ENCODE data around the gene OCA2.

OCA2 gene

GRCh38 chr15:28118531-28118930 is 19.4 kb upstream of the OCA2 start:
- H3K27ac ChIP-seq (ENCODE audit: low read depth, low read length), result no peak overlapping the region
- no peaks in the 10 kb centered on the region for H3K9me3 ChIP-seq (ENCODE audit: control insufficient read depth, insufficient read depth, low read length)
- peaks cover 87% of the 10 kb centered on the region for H3K36me3 ChIP-seq (ENCODE audit: control insufficient read depth, insufficient read depth, low read length)
- H3K9ac ChIP-seq (ENCODE audit: low read depth, low read length), result no peak overlapping the region
- no peaks in the 10 kb centered on the region for H3K4me1 ChIP-seq (ENCODE audit: control insufficient read depth, insufficient read depth, low read length)
- H3K27me3 ChIP-seq (ENCODE audit: control insufficient read depth, insufficient read depth, low read length), result no peaks in the 10 kb centered on the region
- H3K4me3 ChIP-seq (ENCODE audit: low read depth, low read length), result no peak overlapping the region

DNA sequence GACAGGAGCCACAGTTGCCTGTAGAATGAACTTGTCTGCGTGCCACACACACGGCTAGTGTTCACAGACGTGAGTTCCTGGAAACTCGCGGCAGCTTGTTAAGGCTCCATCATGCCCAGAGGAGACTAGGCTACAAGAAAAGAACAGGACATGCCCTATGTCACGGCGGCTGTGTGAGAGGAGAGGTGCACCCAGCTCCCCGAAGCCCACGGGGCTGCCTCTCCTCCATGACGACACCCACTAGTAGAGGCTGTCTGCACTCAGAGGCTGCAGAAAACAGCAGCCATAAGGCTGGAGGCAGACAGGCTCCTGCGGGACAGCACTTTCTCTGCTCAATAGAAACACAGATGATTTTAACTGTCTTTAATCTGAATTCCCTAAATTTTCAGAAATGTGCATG is 19.0 kb upstream of the OCA2 start:
- peaks cover 87% of the 10 kb centered on the region for H3K36me3 ChIP-seq (ENCODE audit: control insufficient read depth, insufficient read depth, low read length)
- H3K9ac ChIP-seq (ENCODE audit: low read depth, low read length), result no peak overlapping the region
- H3K9me3 ChIP-seq (ENCODE audit: control insufficient read depth, insufficient read depth, low read length), result no peaks in the 10 kb centered on the region
- no peak overlapping the region for H3K4me3 ChIP-seq (ENCODE audit: low read depth, low read length)
- no peaks in the 10 kb centered on the region for H3K4me1 ChIP-seq (ENCODE audit: control insufficient read depth, insufficient read depth, low read length)
- no peak overlapping the region for H3K27ac ChIP-seq (ENCODE audit: low read depth, low read length)
- no peaks in the 10 kb centered on the region for H3K27me3 ChIP-seq (ENCODE audit: control insufficient read depth, insufficient read depth, low read length)

- no peak overlapping the region for H3K9ac ChIP-seq (ENCODE audit: low read depth, low read length)
- no peaks in the 10 kb centered on the region for H3K4me1 ChIP-seq (ENCODE audit: control insufficient read depth, insufficient read depth, low read length)
- H3K27me3 ChIP-seq (ENCODE audit: control insufficient read depth, insufficient read depth, low read length), result no peaks in the 10 kb centered on the region
- peaks cover 87% of the 10 kb centered on the region for H3K36me3 ChIP-seq (ENCODE audit: control insufficient read depth, insufficient read depth, low read length)
- no peak overlapping the region for H3K4me3 ChIP-seq (ENCODE audit: low read depth, low read length)
- no peak overlapping the region for H3K27ac ChIP-seq (ENCODE audit: low read depth, low read length)
- H3K9me3 ChIP-seq (ENCODE audit: control insufficient read depth, insufficient read depth, low read length), result no peaks in the 10 kb centered on the region
These were observed 18.4 kb upstream of the OCA2 start for GRCh38 chr15:28117432-28117990.

DNA sequence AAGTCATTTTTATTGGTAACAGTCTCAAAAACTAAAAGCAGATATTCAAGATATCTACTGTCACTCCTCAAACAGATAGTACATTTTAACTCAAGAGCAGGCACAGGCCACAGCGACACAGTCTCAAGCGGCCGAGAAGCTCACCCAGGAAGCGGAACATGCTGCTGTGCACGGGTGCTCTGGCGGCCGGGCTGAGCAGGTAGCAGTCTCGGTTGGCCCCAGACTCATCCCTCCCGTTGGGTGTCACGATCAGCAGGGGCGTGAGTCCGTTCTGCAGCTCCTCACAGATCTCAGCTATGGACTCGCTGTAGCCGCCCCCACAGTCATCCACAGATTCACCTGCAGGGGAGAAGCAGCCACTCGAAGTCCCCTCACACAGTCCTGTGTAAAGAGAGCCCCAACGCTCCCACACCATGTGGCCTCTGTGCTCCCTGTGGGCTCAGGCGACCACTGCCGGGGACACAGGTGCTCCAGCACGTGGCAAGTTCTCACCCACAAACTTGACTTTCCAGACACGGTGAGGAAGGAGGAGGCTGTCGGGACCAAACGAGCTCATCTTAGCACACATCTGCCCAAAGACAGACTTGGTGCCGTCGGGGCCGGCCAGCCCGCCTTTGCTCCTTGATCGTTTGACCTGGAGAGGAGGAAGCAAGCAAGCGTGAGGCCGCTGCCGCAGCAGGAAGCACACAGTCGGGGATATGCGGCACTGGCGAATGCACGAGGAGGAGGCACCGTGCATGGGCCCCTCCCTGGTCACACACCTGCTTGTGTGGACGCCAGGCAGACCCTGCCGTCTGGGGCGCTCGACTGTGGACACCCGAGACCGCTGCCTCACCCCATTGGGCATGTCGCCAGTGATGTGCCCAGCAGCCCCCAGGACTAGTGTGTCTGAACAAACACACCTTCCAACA is 17.7 kb upstream of the OCA2 start:
- Histone ChIP-seq H3K36me3 (ENCODE audit: control insufficient read depth, insufficient read depth, low read length) (peaks cover 90% of the 10 kb centered on the region), H3K27me3 (ENCODE audit: control insufficient read depth, insufficient read depth, low read length) (no peaks in the 10 kb centered on the region), H3K9ac (ENCODE audit: low read depth, low read length) (no peak overlapping the region), H3K4me1 (ENCODE audit: control insufficient read depth, insufficient read depth, low read length) (no peaks in the 10 kb centered on the region), H3K4me3 (ENCODE audit: low read depth, low read length) (no peak overlapping the region), H3K27ac (ENCODE audit: low read depth, low read length) (no peak overlapping the region), H3K9me3 (ENCODE audit: control insufficient read depth, insufficient read depth, low read length) (no peaks in the 10 kb centered on the region)

- Histone ChIP-seq H3K4me1 (ENCODE audit: control insufficient read depth, insufficient read depth, low read length) (no peaks in the 10 kb centered on the region), H3K27me3 (ENCODE audit: control insufficient read depth, insufficient read depth, low read length) (no peaks in the 10 kb centered on the region), H3K9ac (ENCODE audit: low read depth, low read length) (no peak overlapping the region), H3K27ac (ENCODE audit: low read depth, low read length) (no peak overlapping the region), H3K36me3 (ENCODE audit: control insufficient read depth, insufficient read depth, low read length) (peaks cover 91% of the 10 kb centered on the region), H3K4me3 (ENCODE audit: low read depth, low read length) (no peak overlapping the region), H3K9me3 (ENCODE audit: control insufficient read depth, insufficient read depth, low read length) (no peaks in the 10 kb centered on the region)
These were observed 16.8 kb upstream of the OCA2 start for GRCh38 chr15:28115871-28116270.

- no peak overlapping the region for H3K27ac ChIP-seq (ENCODE audit: low read depth, low read length)
- H3K4me3 ChIP-seq (ENCODE audit: low read depth, low read length), result no peak overlapping the region
- no peaks in the 10 kb centered on the region for H3K4me1 ChIP-seq (ENCODE audit: control insufficient read depth, insufficient read depth, low read length)
- no peak overlapping the region for H3K9ac ChIP-seq (ENCODE audit: low read depth, low read length)
- H3K9me3 ChIP-seq (ENCODE audit: control insufficient read depth, insufficient read depth, low read length), result no peaks in the 10 kb centered on the region
- H3K36me3 ChIP-seq (ENCODE audit: control insufficient read depth, insufficient read depth, low read length), result peaks cover 82% of the 10 kb centered on the region
- no peaks in the 10 kb centered on the region for H3K27me3 ChIP-seq (ENCODE audit: control insufficient read depth, insufficient read depth, low read length)
These were observed 15.9 kb upstream of the OCA2 start for GRCh38 chr15:28114721-28115622.

DNA sequence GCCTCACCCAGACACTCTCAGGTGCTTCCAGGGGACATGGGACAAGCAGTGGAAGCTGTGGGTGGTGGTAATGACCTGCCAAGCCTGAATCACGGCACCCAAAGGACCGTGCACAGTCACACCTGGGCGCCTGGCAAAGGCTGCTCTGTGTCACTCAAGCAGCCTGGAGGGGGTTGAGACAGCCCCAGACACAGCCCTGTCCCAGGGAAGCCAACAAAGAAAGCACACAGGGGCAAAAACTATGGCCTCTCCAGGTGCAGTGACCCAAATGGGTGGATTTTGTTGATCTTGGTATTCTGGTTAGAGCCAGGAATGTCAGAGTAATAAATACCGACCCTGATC is 15.0 kb upstream of the OCA2 start:
- Histone ChIP-seq H3K27ac (ENCODE audit: low read depth, low read length) (no peak overlapping the region), H3K36me3 (ENCODE audit: control insufficient read depth, insufficient read depth, low read length) (peaks cover 77% of the 10 kb centered on the region), H3K9me3 (ENCODE audit: control insufficient read depth, insufficient read depth, low read length) (no peaks in the 10 kb centered on the region), H3K4me1 (ENCODE audit: control insufficient read depth, insufficient read depth, low read length) (no peaks in the 10 kb centered on the region), H3K27me3 (ENCODE audit: control insufficient read depth, insufficient read depth, low read length) (no peaks in the 10 kb centered on the region), H3K4me3 (ENCODE audit: low read depth, low read length) (no peak overlapping the region), H3K9ac (ENCODE audit: low read depth, low read length) (no peak overlapping the region)

- H3K4me1 ChIP-seq (ENCODE audit: control insufficient read depth, insufficient read depth, low read length), result no peaks in the 10 kb centered on the region
- no peak overlapping the region for H3K27ac ChIP-seq (ENCODE audit: low read depth, low read length)
- H3K9ac ChIP-seq (ENCODE audit: low read depth, low read length), result no peak overlapping the region
- H3K4me3 ChIP-seq (ENCODE audit: low read depth, low read length), result no peak overlapping the region
- peaks cover 75% of the 10 kb centered on the region for H3K36me3 ChIP-seq (ENCODE audit: control insufficient read depth, insufficient read depth, low read length)
- no peaks in the 10 kb centered on the region for H3K9me3 ChIP-seq (ENCODE audit: control insufficient read depth, insufficient read depth, low read length)
- H3K27me3 ChIP-seq (ENCODE audit: control insufficient read depth, insufficient read depth, low read length), result no peaks in the 10 kb centered on the region
These were observed 14.4 kb upstream of the OCA2 start for GRCh38 chr15:28113394-28114113.

- peaks cover 69% of the 10 kb centered on the region for H3K36me3 ChIP-seq (ENCODE audit: control insufficient read depth, insufficient read depth, low read length)
- no peak overlapping the region for H3K9ac ChIP-seq (ENCODE audit: low read depth, low read length)
- H3K27me3 ChIP-seq (ENCODE audit: control insufficient read depth, insufficient read depth, low read length), result peaks cover 3% of the 10 kb centered on the region
- no peak overlapping the region for H3K4me3 ChIP-seq (ENCODE audit: low read depth, low read length)
- no peaks in the 10 kb centered on the region for H3K9me3 ChIP-seq (ENCODE audit: control insufficient read depth, insufficient read depth, low read length)
- H3K4me1 ChIP-seq (ENCODE audit: control insufficient read depth, insufficient read depth, low read length), result no peaks in the 10 kb centered on the region
- no peak overlapping the region for H3K27ac ChIP-seq (ENCODE audit: low read depth, low read length)
These were observed 13.8 kb upstream of the OCA2 start for GRCh38 chr15:28112962-28113361.

- no peak overlapping the region for H3K27ac ChIP-seq (ENCODE audit: low read depth, low read length)
- H3K27me3 ChIP-seq (ENCODE audit: control insufficient read depth, insufficient read depth, low read length), result peaks cover 10% of the 10 kb centered on the region
- H3K36me3 ChIP-seq (ENCODE audit: control insufficient read depth, insufficient read depth, low read length), result peaks cover 62% of the 10 kb centered on the region
- H3K9me3 ChIP-seq (ENCODE audit: control insufficient read depth, insufficient read depth, low read length), result no peaks in the 10 kb centered on the region
- no peaks in the 10 kb centered on the region for H3K4me1 ChIP-seq (ENCODE audit: control insufficient read depth, insufficient read depth, low read length)
- H3K9ac ChIP-seq (ENCODE audit: low read depth, low read length), result no peak overlapping the region
- no peak overlapping the region for H3K4me3 ChIP-seq (ENCODE audit: low read depth, low read length)
These were observed 13.1 kb upstream of the OCA2 start for GRCh38 chr15:28112101-28112760.
